ENCODE data around the gene GRIK4.

- TF ChIP-seq CTCF (IDR thresholded peaks at IDR 0.05) (no peak), POLR2A (IDR thresholded peaks at IDR 0.05) (no peak)
Observed at GRCh38 chr11:120657306-120658070, 145.9 kb downstream of the GRIK4 start.
